Anterior cingulate cortex (tissue), 58 donors: ENCODE data around the gene SLC35E2B.

Source experiments
- DNase-seq, 58 donors: peaks; one replicate each; lab custom pipeline; 2025; lab: John Stamatoyannopoulos, UW

The SLC35E2B gene

DNA sequence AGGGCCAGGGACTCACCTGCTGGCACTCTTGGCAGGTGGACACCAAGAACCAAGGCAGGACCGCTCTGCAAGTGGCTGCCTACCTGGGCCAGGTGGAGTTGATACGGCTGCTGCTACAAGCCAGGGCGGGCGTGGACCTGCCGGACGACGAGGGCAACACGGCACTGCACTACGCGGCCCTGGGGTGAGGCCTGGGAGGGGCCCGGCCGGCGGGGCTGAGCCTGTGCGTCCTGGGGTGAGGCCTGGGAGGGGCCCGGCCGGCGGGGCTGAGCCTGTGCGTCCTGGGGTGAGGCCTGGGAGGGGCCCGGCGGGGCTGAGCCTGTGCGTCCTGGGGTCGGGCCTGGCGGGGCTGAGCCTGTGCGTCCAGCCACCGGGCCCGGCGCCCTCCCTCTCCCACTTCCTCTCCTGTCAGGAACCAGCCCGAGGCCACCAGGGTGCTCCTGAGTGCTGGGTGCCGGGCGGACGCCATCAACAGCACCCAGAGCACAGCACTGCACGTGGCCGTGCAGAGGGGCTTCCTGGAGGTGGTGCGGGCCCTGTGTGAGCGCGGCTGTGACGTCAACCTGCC lies 65.2 kb downstream of the SLC35E2B start:
- DNase-seq = no peak

DNA sequence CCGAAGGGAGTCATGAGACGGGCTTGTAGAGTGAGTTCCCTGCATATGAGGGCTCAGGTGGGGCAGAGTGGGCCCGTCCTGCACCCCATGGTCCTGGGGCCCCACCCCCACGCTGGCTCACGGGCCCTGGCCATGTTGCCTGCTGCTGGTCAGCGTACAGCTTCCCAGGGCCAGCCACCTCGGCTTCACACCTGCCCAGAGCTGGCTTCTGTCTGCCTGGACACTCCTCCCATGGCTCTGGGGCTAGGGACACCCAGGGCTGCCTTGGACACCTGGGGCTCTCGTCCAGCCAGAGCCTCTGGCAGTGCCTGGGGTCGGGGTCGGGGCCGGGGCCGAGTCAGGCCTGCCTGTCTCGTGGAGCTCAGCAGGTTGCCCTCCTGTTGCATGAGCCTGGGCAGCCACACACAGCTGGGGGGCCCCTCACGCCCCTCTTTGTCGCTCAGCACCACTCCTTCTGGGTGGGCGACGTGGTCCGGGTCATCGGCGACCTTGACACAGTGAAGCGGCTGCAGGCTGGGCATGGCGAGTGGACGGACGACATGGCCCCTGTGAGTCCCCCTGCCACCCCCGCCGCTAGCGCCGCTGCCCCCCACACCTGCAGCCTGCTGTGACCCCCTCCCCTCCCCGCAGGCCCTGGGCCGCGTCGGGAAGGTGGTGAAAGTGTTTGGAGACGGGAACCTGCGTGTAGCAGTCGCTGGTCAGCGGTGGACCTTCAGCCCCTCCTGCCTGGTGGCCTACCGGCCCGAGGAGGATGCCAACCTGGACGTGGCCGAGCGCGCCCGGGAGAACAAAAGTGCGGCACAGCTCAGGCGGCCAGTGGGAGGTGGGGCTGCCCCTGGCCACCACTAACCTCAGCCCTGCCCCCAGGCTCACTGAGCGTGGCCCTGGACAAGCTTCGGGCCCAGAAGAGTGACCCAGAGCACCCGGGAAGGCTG lies 66.1 kb downstream of the SLC35E2B start:
- DNase-seq = no peak

- no peak for DNase-seq
These were observed 66.8 kb downstream of the SLC35E2B start for GRCh38 chr1:1625824-1626206.

DNA sequence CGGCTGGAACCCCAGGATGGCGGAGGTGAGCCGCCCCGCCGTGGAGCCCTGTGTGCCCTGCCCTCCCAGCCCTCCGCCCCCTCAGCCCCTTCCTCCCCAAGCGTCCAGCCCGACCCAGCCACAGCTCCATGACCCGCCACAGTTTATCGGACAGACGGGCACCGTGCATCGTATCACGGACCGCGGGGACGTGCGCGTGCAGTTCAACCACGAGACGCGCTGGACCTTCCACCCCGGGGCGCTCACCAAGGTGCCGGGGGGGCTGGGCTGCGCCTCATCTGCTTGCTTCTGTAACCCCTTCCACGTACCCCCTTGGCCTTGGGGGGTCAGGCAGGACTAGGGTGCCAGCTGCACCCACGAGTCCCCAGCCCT lies 67.2 kb downstream of the SLC35E2B start:
- no peak for DNase-seq

- DNase-seq = no peak
These were observed 67.9 kb downstream of the SLC35E2B start for GRCh38 chr1:1624443-1625403.

- no peak for DNase-seq
These were observed 68.8 kb downstream of the SLC35E2B start for GRCh38 chr1:1623631-1624442.

DNA sequence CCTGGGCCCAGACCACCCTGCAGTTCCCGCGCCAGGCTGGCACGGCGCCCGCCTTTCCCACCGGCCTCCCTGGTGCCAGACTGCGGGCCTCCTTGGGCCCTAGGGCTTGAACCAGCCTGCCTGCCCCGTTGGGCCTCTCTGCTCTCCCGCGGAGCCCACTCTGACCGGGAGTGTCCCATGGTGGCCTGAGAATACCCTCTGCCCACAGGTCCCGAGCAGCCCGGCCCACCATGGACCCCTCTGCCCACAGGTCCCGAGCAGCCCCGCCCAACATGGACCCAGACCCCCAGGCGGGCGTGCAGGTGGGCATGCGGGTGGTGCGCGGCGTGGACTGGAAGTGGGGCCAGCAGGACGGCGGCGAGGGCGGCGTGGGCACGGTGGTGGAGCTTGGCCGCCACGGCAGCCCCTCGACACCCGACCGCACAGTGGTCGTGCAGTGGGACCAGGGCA lies 69.4 kb downstream of the SLC35E2B start:
- DNase-seq = no peak

DNA sequence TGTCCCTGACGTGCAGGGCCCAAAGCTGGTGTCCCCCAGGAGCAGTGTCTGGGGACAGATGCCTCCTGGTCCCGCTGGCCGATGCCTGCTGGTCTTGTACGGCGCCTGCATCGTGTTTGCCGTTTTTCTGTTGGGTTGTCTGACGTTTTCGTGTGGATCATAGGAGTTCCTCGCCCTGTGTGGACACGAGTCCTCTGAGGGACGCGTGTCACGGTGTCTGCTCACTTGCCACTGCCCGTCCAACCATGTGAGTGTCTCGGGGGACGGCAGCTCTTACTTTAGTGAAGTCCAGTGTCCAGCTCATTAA lies 69.9 kb downstream of the SLC35E2B start:
- no peak for DNase-seq

DNA sequence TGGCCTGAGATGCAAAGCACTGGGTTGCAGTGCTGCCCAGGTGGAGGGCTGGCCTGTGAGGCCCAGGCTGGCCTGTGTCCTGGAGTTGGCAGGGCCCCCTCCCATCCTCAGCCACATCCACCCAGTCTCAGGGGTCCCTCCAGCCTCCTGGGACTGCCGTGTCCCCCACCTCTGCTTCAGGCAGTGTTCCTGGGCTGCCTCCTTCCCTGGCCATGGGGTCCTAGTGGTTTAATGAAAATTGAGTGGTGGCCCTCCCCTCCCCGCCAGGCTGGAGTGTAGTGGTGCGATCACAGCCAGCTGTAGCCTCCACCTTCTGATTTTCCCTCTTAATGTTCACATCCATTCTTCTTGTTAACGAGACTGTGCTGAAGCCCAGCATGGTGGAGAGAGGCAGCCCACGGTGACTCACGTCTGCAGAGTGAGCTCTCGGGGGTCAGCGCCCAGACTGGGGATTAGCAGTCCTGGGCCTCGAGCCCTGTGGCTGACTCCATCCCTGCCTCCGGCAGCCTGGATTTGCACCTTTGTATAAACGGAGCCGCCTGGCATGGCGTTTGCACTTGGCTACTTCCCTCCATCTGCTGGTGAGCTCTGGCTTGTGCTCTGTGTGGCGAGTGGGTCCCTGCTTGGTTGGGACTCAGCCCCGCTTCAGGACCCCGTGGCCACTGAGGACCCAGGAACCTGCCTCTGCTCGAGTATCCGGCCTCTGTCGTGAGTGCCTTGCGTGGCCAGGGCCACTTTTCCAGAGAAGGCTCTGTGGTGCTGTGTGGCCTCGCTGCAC lies 70.4 kb downstream of the SLC35E2B start:
- no peak for DNase-seq

GRCh38 chr1:1621173-1622009 lies 71.2 kb downstream of the SLC35E2B start:
- DNase-seq = no peak

DNA sequence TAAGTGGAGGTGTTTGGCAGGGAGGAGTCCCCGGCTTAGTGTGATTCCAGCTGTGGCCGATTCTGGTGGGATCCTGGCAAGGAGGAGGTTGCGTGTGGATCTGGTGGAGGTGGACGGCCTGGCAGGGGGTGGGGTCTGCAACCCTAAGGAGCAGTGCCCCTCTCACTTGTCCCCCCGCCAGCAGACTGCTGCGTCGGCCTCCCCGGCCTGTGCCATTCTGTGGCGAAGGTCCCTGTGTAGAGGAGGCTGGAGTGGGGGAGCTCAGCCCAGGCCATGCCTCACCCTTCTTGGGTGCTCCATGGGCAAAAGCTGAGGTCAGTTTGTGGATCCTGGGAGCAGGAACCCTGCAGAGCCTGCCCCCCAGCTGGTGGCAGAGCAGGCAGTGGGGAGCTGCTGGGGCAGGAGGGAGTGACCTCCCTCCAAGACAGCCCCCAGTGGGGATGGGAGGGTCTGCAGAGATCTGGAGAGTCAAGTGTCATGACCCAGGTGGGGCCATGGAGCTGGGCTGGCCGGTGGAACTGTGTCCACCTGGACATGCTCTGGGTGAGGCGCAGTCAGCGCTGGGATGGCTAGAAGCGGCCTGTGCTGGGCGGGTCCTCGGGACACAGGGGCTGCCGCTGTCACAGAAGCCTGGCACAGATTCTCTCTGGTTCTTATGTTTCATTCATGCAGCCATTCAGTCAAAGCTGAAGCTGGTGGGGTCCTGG lies 72.0 kb downstream of the SLC35E2B start:
- no peak for DNase-seq

DNA sequence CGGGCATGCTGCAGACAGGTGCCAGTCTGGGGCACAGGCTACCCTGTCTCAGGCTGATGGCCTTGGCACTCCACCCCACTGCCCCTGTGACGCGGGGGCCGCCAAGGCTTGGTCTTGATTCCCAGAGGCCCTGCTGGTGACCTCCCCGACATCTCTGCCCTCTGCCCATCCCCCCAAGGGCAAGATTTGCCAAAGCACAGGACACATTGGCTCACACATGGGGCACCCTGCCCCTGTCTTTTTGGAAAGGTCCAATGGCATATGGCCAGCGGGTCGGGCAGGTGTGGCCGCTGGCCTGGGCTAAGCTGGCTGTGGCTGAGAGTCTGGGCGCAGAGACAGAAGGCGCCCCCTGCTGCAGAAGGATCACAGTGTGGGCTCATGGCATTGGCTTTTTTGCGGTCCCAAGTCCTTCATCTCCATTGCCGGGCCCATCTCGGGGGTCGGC lies 72.7 kb downstream of the SLC35E2B start:
- no peak for DNase-seq

- DNase-seq = no peak
These were observed 74.1 kb downstream of the SLC35E2B start for GRCh38 chr1:1618396-1619068.

GRCh38 chr1:1617925-1618324 lies 74.7 kb downstream of the SLC35E2B start:
- DNase-seq = no peak

- no peak for DNase-seq
These were observed 75.1 kb downstream of the SLC35E2B start for GRCh38 chr1:1617516-1617915.

- DNase-seq = no peak
These were observed 75.8 kb downstream of the SLC35E2B start for GRCh38 chr1:1616838-1617237.
